ENCODE measurements around the gene VWA7. TPM values are rescaled to one million over a fixed set of nuclear protein-coding genes. Genes with fewer than 3 reads are reported as not detected.
A peak's percentile ranks its signal among the peaks of the same experiment; 100 is the strongest.

The VWA7 gene
- polyA plus RNA-seq, 1 experiment, result 0.29 TPM

DNA sequence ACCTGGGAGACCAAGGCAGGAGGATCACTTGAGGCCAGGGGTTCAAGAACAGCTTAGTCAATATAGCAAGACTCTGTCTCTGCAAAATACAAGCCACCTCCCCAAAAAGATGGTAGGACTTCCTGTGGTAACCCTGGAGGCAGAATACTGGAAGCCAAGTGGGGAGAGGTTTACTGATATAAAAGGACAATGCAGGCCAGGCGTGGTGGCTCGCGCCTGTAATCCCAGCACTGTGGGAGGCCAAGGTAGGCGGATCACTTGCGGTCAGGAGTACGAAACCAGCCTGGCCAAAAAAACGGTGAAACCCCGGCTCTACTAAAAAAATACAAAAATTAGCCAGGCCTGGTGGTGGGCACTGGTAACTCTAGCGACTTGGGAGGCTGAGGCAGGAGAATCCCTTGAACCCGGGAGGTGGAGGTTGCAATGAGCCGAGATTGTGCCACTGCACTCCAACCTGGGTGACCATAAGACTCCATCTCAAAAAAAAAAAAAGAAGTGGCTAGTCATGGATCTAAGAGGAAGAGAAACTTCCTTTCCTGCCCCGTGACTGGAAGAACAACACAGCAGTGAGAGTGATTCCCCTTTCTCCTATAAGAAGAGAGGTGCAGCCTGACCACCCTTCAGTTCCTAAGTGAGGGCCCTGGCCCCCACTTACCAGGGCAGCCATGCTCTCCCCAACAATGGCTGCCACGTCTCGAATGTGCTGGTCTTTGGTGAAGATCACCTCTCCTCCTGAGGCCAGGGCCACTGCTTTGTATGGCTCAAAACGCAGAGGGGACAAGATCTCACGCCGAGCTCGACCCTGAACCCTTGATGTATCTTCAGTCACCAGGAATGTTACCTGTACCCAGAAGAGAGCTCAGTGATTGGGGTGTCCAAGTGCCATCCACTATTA lies 8.5 kb downstream of the VWA7 start:
- POLR2A ChIA-PET, result no interaction called here
- TF ChIP-seq, protein P1, sequence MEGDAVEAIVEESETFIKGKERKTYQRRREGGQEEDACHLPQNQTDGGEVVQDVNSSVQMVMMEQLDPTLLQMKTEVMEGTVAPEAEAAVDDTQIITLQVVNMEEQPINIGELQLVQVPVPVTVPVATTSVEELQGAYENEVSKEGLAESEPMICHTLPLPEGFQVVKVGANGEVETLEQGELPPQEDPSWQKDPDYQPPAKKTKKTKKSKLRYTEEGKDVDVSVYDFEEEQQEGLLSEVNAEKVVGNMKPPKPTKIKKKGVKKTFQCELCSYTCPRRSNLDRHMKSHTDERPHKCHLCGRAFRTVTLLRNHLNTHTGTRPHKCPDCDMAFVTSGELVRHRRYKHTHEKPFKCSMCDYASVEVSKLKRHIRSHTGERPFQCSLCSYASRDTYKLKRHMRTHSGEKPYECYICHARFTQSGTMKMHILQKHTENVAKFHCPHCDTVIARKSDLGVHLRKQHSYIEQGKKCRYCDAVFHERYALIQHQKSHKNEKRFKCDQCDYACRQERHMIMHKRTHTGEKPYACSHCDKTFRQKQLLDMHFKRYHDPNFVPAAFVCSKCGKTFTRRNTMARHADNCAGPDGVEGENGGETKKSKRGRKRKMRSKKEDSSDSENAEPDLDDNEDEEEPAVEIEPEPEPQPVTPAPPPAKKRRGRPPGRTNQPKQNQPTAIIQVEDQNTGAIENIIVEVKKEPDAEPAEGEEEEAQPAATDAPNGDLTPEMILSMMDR (IDR thresholded peaks at IDR 0.05; ENCODE audit: insufficient read depth, low read depth, low read length), result no peak
- DNase-seq (ENCODE audit: low read depth), result no peak
- CTCF ChIA-PET, result interaction anchor here (1.1 to 3.3 kb wide), 11 partner anchors 10 to 57 kb away, joined by 4 to 35 read pairs (median 12); partner anchors contain the start of genes CLIC1, DDAH2, MPIG6B and MSH5
- no peaks in the 10 kb centered on the region for H3K27me3 ChIP-seq (ENCODE audit: control insufficient read depth, insufficient read depth, low read length)
- H3K36me3 ChIP-seq (ENCODE audit: control insufficient read depth, insufficient read depth, low read length), result no peaks in the 10 kb centered on the region
- H3K4me3 ChIP-seq (ENCODE audit: low read depth, low read length), result no peak overlapping the region

DNA sequence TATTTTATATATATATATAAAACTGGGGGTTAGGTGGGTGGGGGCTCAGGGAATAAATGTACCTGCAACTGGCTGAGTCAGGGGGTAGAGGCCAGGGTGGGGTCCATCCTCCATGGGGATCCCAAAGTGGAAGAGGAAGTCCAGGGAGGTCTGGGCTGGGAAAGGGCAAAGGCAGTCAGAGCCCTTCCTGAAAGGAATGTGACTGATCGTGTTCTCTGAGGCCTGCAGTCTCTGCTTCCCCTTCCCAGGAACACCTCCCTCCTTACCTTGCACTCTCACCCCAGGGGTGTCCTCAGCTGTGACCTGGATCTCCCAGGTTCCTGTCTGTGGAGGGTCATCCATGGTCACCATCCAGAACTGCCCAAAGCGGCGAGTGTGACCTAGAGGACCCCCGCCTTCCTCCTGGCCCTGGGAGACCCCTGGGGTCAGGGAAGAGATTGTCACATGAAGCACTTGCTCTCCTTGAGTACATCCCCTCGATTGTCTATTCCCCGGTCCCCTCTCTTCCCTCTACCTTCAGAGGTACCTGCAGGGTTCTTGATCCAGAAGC lies 10.0 kb downstream of the VWA7 start:
- ChIA-PET POLR2A (no interaction called here), CTCF (no interaction called here)
- TF ChIP-seq, protein P1 (IDR thresholded peaks at IDR 0.05; ENCODE audit: insufficient read depth, low read depth, low read length), result no peak

DNA sequence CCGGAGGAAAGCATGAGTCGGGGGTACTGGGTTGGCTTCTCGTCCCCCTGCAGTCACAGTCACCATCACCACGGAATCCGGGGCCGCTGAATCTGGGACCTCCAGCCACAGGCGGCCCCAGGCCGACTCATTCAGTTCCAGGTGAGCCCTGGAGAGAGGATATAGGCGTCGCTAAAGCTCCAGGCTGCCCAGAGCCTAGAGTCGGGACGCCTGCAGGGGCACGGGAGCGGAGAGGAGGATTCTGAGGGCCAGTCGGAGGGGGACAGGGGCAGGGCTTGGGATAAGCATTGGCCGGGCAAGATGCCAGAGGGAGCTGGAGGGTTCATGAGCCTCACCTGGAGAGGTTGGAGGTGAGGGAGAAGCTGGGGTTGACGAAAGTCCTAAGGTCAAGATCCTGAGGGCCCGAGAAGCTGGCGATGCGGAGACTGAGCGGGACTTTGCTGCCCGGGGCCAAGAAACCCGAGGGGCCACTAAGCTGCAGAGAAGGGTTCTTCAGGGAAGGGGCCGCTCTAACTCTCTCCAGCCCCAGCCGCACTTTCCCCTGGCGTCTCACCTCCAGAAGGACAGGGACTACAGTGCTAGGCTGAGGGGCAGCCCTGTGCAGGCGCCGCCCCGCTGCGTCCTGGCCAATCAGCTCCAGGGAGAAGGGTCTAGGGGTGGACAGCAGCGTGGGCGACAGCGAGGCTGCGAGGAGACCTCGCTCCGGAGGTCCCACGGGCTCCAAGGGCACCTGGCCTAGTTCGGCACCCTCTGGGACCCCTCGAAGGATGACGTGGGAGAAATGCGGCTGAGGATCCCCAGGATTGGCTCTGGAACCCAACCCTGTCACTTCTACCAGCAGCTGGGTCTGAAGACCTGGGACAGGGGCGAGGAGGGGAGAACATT lies 11.0 kb downstream of the VWA7 start:
- ChIA-PET POLR2A (no interaction called here), CTCF (interaction anchor here (1.0 to 1.6 kb wide), 5 partner anchors 19 to 85 kb away, joined by 3 to 4 read pairs (median 4); partner anchors contain the start of genes CLIC1 and LY6G5C)
- no peak for DNase-seq (ENCODE audit: low read depth)
- Histone ChIP-seq H3K4me3 (ENCODE audit: low read depth, low read length) (peak overlapping the region; percentile 30), H3K27me3 (ENCODE audit: control insufficient read depth, insufficient read depth, low read length) (no peaks in the 10 kb centered on the region), H3K36me3 (ENCODE audit: control insufficient read depth, insufficient read depth, low read length) (no peaks in the 10 kb centered on the region)
- TF ChIP-seq, protein P1 (IDR thresholded peaks at IDR 0.05; ENCODE audit: insufficient read depth, low read depth, low read length), result 0 out of 2 replicates have a peak, but pooled peaks have one; percentile 5

More for the DNA sequence above, 10.0 kb downstream of the VWA7 start:
- Histone ChIP-seq H3K36me3 (ENCODE audit: control insufficient read depth, insufficient read depth, low read length) (no peaks in the 10 kb centered on the region), H3K27me3 (ENCODE audit: control insufficient read depth, insufficient read depth, low read length) (no peaks in the 10 kb centered on the region), H3K4me3 (ENCODE audit: low read depth, low read length) (no peak overlapping the region)
- DNase-seq (ENCODE audit: low read depth), result no peak

DNA sequence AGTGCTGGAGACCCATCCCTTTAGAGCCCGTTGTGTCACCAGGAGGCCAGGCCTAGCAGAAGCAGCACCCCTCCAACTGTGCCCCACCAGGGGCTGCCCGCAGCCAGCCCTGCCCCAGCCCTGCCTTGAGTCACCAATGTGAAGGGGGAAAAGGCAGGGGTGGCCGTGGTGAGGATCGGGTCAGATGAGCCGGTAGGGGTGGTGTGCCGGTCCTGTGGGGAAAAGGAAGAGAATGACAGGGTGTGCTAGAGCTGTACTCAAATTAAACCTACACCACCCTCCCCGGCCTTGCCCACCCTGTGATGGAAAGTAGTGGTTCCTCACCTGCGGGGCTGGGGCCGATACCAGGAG lies 11.6 kb downstream of the VWA7 start:
- POLR2A ChIA-PET, result no interaction called here
- TF ChIP-seq, protein P1 (IDR thresholded peaks at IDR 0.05; ENCODE audit: insufficient read depth, low read depth, low read length), result no peak
- Histone ChIP-seq H3K4me3 (ENCODE audit: low read depth, low read length) (no peak overlapping the region), H3K27me3 (ENCODE audit: control insufficient read depth, insufficient read depth, low read length) (no peaks in the 10 kb centered on the region), H3K36me3 (ENCODE audit: control insufficient read depth, insufficient read depth, low read length) (no peaks in the 10 kb centered on the region)
- CTCF ChIA-PET, result interaction anchor here (1.0 to 1.6 kb wide), 4 partner anchors 18 to 65 kb away, joined by 3 to 4 read pairs (median 4); partner anchors contain the start of gene CLIC1
- no peak for DNase-seq (ENCODE audit: low read depth)

All from BJ (cell line).